ENCODE measurements around the gene GPRC5C. TPM values are rescaled to one million over a fixed set of nuclear protein-coding genes. Genes with fewer than 3 reads are reported as not detected.

GPRC5C gene
- total RNA-seq, 1 donor from 2014 or later: 93.3 TPM

DNA sequence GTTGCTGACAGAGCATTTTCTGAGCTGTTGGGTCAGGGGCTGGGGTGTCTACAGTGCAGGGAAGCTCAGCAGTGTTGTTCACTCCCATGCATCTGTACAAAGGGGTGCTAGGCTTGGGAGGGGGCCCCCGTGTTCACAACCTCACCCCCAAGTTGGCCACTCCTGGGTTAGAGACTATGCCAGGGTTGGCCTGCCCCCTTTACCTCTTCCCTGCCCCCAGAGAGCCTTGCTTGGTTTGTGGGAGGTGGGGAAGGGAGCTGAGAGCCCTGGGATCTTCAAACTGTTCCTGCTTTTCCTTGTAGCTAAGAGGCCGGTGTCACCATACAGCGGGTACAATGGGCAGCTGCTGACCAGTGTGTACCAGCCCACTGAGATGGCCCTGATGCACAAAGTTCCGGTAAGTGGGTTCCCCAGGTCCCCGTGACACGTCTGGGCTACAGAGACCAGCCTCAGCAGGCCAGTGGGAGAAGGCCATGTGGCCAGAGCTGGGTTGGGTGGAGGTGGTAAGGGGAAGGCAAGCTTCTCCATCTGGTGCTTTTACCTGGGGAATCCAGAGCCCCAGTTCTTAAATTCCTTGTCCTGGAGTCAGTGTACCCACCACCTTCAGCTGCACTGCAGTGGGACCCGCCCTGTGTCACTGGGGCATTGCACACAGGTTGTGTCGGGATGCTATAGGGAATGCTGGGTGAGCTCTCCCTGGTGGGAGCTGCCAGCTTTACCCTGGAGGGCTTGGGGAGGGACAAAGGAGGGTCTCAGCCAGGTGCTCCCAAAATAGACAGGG is 11.8 kb downstream of the GPRC5C start:
- Mint-ChIP-seq H3K4me3 (ENCODE audit: unreplicated experiment) (no peak overlapping the region), H3K4me1 (ENCODE audit: low read depth, unreplicated experiment) (peaks cover 13% of the 10 kb centered on the region), H3K36me3 (ENCODE audit: unreplicated experiment) (no peaks in the 10 kb centered on the region), H3K27me3 (ENCODE audit: unreplicated experiment) (peaks cover 4% of the 10 kb centered on the region), H3K9me3 (ENCODE audit: unreplicated experiment) (peaks cover 2% of the 10 kb centered on the region), H3K27ac (ENCODE audit: unreplicated experiment) (no peak overlapping the region)
- TF ChIP-seq, protein P1, sequence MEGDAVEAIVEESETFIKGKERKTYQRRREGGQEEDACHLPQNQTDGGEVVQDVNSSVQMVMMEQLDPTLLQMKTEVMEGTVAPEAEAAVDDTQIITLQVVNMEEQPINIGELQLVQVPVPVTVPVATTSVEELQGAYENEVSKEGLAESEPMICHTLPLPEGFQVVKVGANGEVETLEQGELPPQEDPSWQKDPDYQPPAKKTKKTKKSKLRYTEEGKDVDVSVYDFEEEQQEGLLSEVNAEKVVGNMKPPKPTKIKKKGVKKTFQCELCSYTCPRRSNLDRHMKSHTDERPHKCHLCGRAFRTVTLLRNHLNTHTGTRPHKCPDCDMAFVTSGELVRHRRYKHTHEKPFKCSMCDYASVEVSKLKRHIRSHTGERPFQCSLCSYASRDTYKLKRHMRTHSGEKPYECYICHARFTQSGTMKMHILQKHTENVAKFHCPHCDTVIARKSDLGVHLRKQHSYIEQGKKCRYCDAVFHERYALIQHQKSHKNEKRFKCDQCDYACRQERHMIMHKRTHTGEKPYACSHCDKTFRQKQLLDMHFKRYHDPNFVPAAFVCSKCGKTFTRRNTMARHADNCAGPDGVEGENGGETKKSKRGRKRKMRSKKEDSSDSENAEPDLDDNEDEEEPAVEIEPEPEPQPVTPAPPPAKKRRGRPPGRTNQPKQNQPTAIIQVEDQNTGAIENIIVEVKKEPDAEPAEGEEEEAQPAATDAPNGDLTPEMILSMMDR (IDR thresholded peaks at IDR 0.05; ENCODE audit: partially characterized antibody, unreplicated experiment): no peak
- no peak for DNase-seq

GRCh38 chr17:74444406-74444805 is 12.5 kb downstream of the GPRC5C start:
- peaks cover 4% of the 10 kb centered on the region for H3K27me3 Mint-ChIP-seq (ENCODE audit: unreplicated experiment)
- H3K9me3 Mint-ChIP-seq (ENCODE audit: unreplicated experiment): peaks cover 3% of the 10 kb centered on the region
- H3K36me3 Mint-ChIP-seq (ENCODE audit: unreplicated experiment): no peaks in the 10 kb centered on the region
- DNase-seq: no peak
- H3K4me1 Mint-ChIP-seq (ENCODE audit: low read depth, unreplicated experiment): peaks cover 13% of the 10 kb centered on the region
- TF ChIP-seq, protein P1 (IDR thresholded peaks at IDR 0.05; ENCODE audit: partially characterized antibody, unreplicated experiment): no peak
- peak overlapping the region; percentile 22 for H3K27ac Mint-ChIP-seq (ENCODE audit: unreplicated experiment)
- no peak overlapping the region for H3K4me3 Mint-ChIP-seq (ENCODE audit: unreplicated experiment)

DNA sequence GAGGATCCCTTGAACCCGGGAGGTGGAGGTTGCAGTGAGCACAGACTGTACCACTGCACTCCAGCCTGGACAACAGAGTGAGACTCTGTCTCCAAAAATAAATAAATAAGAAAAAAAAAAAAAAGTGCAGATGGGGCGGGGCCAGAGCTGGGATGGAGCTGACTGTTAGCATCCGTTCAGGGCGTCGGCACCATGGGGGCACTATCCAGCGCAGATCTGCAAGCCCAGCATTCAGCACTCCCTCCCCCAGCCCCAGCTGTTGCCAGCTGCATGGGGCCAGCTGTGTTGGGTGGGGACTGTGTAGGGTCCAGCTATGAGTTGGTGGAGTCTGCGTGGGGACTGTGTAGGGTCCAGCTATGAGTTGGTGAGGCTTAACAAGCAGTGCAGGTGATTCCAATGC is 13.3 kb downstream of the GPRC5C start:
- Mint-ChIP-seq H3K4me3 (ENCODE audit: unreplicated experiment) (no peak overlapping the region), H3K9me3 (ENCODE audit: unreplicated experiment) (peaks cover 3% of the 10 kb centered on the region), H3K4me1 (ENCODE audit: low read depth, unreplicated experiment) (peaks cover 12% of the 10 kb centered on the region), H3K27me3 (ENCODE audit: unreplicated experiment) (peaks cover 4% of the 10 kb centered on the region), H3K27ac (ENCODE audit: unreplicated experiment) (no peak overlapping the region), H3K36me3 (ENCODE audit: unreplicated experiment) (no peaks in the 10 kb centered on the region)
- no peak for DNase-seq
- TF ChIP-seq, protein P1 (IDR thresholded peaks at IDR 0.05; ENCODE audit: partially characterized antibody, unreplicated experiment): no peak

- Mint-ChIP-seq H3K9me3 (ENCODE audit: unreplicated experiment) (peaks cover 3% of the 10 kb centered on the region), H3K4me3 (ENCODE audit: unreplicated experiment) (no peak overlapping the region), H3K4me1 (ENCODE audit: low read depth, unreplicated experiment) (peaks cover 23% of the 10 kb centered on the region), H3K27ac (ENCODE audit: unreplicated experiment) (no peak overlapping the region), H3K36me3 (ENCODE audit: unreplicated experiment) (no peaks in the 10 kb centered on the region), H3K27me3 (ENCODE audit: unreplicated experiment) (peaks cover 6% of the 10 kb centered on the region)
- TF ChIP-seq, protein P1 (IDR thresholded peaks at IDR 0.05; ENCODE audit: partially characterized antibody, unreplicated experiment): no peak
- no peak for DNase-seq
These were observed 14.9 kb downstream of the GPRC5C start for GRCh38 chr17:74446551-74447500.

All from glutamatergic neuron (in vitro differentiated cells).